ENCODE results near the gene LEPROT. TPM values are rescaled to one million over a fixed set of nuclear protein-coding genes. Genes with fewer than 3 reads are reported as not detected.

Gene LEPROT
- total RNA-seq, 4 donors from 2014 or later, result 70.1 to 159 (median 94.2) TPM

DNA sequence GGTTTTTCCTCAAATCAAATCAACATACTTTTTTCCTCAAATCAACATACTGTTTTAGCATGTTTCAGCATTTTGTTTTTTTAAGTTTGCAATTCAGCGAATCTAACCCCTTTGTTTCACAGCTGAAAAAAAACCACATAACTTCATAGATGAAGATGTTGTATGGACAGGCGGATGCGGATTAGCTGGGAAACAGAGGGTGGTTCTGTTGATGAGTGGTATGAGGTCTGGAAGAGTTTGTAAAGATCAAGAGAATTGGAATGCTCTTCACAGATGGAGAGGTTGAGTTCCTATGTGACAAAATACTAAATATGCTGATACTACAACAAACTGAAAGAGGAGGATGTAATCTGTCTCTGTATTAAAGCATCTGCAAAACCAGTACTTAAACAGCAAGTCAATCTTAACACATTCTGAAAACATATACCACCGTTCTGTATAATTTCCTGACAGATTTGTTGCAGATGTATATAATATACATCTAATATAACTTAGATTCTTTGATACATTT, 10.6 kb upstream of the LEPROT start:
- no peak overlapping the region for H3K27ac ChIP-seq
- no peaks in the 10 kb centered on the region for H3K9me3 ChIP-seq
- 97% methylated on average over 4 of the region's 4 CpGs for WGBS, 2 donors
- no peaks in the 10 kb centered on the region for H3K27me3 ChIP-seq
- H3K4me1 ChIP-seq, result no peaks in the 10 kb centered on the region
- no peak overlapping the region for H3K4me3 ChIP-seq (replicated peaks in 1 of 3)
- no peaks in the 10 kb centered on the region for H3K36me3 ChIP-seq
- DNase-seq, result no peak
- intact Hi-C loops (cut with DNase I), result no loop called here
- TF ChIP-seq POLR2A (IDR thresholded peaks at IDR 0.05), result no peak
- TF ChIP-seq, protein P1, sequence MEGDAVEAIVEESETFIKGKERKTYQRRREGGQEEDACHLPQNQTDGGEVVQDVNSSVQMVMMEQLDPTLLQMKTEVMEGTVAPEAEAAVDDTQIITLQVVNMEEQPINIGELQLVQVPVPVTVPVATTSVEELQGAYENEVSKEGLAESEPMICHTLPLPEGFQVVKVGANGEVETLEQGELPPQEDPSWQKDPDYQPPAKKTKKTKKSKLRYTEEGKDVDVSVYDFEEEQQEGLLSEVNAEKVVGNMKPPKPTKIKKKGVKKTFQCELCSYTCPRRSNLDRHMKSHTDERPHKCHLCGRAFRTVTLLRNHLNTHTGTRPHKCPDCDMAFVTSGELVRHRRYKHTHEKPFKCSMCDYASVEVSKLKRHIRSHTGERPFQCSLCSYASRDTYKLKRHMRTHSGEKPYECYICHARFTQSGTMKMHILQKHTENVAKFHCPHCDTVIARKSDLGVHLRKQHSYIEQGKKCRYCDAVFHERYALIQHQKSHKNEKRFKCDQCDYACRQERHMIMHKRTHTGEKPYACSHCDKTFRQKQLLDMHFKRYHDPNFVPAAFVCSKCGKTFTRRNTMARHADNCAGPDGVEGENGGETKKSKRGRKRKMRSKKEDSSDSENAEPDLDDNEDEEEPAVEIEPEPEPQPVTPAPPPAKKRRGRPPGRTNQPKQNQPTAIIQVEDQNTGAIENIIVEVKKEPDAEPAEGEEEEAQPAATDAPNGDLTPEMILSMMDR (IDR thresholded peaks at IDR 0.05), result no peak

DNA sequence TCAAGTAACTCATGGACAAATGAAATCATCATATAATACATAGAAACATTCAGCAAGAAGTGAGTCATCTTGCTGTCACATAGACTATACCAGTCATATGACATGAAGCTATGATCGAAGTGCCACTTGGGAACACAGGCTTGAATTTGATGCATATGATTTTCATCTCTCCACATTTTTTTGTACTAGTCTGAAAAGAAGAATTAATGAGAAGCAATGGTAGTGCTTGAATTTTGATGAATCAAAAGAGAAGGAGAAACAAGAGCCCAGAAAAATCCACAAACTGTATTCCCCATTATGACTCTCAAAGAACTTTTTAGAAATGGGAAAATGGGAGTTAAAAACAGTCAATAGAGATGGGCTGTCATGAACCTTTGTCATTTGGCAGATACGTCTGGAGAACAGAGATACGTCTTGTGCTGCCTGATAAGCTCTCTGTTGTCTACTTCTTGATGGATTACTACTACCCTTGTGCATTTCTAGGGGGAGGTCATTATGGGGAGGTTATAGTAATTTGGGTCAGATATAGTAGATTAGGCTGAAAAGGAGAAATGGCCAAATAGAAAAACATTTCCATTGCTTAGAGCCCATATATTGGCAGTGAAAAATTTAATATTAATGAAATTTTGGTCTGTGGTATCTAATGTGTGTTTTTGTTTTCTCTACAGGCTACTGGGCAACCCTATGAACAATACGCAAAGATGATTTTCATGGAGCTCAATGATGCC, 8.0 kb upstream of the LEPROT start:
- WGBS, 2 donors, result 87 to 91% methylated on average over 4 of the region's 4 CpGs
- intact Hi-C loops (cut with DNase I), result no loop called here

DNA sequence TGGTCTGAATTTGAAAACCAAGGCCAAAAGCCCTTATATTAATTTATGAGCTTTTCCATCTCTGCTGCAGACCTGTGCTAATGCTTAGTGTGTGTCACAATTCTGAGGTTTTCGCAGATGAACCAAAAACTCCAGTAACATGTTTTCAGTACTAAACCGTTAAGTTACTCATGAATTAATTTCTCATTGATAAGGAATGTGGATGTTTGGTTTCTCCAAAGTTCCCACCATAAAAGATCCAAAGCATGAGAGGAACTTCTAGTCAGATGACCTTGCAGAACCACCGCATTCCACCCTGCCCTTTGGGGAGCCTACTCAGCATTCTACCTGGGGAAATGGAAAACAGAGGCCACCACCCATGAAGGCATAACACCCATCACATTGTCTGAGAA, 7.5 kb upstream of the LEPROT start:
- Histone ChIP-seq H3K9me3 (no peaks in the 10 kb centered on the region), H3K4me3 (replicated peaks in 1 of 3) (no peak overlapping the region), H3K36me3 (no peaks in the 10 kb centered on the region), H3K27me3 (no peaks in the 10 kb centered on the region), H3K4me1 (peaks cover 3 to 6% of the 10 kb centered on the region in 2 donors), H3K27ac (no peak overlapping the region)
- intact Hi-C loops (cut with DNase I), result no loop called here
- TF ChIP-seq, protein P1 (IDR thresholded peaks at IDR 0.05), result no peak
- TF ChIP-seq POLR2A (IDR thresholded peaks at IDR 0.05), result no peak
- DNase-seq, result no peak
- 92 to 94% methylated on average over 3 of the region's 3 CpGs for WGBS, 2 donors

More for the DNA sequence above, 8.0 kb upstream of the LEPROT start:
- TF ChIP-seq, protein P1 (IDR thresholded peaks at IDR 0.05), result no peak
- no peak for TF ChIP-seq POLR2A (IDR thresholded peaks at IDR 0.05)
- Histone ChIP-seq H3K27me3 (no peaks in the 10 kb centered on the region), H3K36me3 (no peaks in the 10 kb centered on the region), H3K4me1 (peaks cover 0 to 3% of the 10 kb centered on the region in 2 donors), H3K9me3 (no peaks in the 10 kb centered on the region), H3K27ac (no peak overlapping the region), H3K4me3 (replicated peaks in 1 of 3) (no peak overlapping the region)
- DNase-seq, result no peak

- Histone ChIP-seq H3K36me3 (no peaks in the 10 kb centered on the region), H3K27me3 (no peaks in the 10 kb centered on the region), H3K9me3 (no peaks in the 10 kb centered on the region), H3K27ac (no peak overlapping the region), H3K4me3 (replicated peaks in 1 of 3) (no peak overlapping the region), H3K4me1 (peaks cover 16 to 21% of the 10 kb centered on the region in 2 donors)
- intact Hi-C loops (cut with DNase I), result no loop called here
- DNase-seq, result no peak
- TF ChIP-seq, protein P1 (IDR thresholded peaks at IDR 0.05), result no peak
- no peak for TF ChIP-seq POLR2A (IDR thresholded peaks at IDR 0.05)
- 91% methylated on average over 4 of the region's 4 CpGs for WGBS, 2 donors
Measured at GRCh38 chr1:65414538-65414937, 5.9 kb upstream of the LEPROT start.

GRCh38 chr1:65416767-65417166, 3.7 kb upstream of the LEPROT start:
- Histone ChIP-seq H3K9me3 (no peaks in the 10 kb centered on the region), H3K27me3 (no peaks in the 10 kb centered on the region), H3K4me1 (peaks cover 21 to 23% of the 10 kb centered on the region in 2 donors), H3K27ac (no peak overlapping the region), H3K4me3 (replicated peaks in 1 of 3) (no peak overlapping the region), H3K36me3 (no peaks in the 10 kb centered on the region)
- WGBS, 2 donors, result 89 to 92% methylated on average over 1 of the region's 1 CpG
- no peak for DNase-seq
- intact Hi-C loops (cut with DNase I), result no loop called here
- TF ChIP-seq POLR2A (IDR thresholded peaks at IDR 0.05), result no peak
- TF ChIP-seq, protein P1 (IDR thresholded peaks at IDR 0.05), result no peak
